Effector CD4-positive, alpha-beta T cell (primary cell): ENCODE data around the gene FAM222A.

ENCODE experiments used
- DNase-seq: peaks from one replicate; pipeline ENCODE4 v3.0.0-alpha.2; 2020

FAM222A gene

DNA sequence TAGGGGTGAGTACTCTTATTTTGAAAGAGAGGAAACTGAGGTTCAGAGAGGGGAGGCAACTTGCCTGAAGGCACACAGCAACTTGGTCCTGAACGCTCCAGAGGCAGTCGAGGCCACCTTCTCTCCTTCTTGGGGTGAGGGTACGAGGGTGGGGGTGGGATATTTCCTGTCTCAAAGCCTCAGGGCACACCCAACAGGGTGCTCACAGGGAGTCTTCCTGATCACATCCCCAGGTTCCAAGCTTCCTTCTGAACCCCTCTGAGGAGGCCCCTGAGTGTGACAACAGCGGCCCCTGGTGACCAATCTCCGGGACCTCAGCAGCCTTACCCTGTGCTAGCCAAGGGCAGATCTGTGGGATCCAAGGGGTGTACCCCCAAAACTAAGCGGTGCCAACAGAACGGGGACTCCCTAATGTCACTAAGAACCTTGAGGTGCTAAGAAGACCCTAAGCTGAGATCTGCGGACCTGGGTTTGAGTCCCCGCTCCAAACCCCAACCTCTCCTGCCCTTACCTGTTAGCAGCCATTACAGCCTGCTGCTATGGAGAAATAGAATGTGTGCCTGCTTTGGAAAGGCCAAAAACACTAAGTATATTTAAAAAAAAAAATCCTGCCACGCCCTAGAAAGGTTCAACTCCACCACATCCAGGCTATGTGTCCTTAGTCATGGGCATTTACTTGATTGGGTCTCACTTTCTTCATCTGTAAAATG, 61.7 kb downstream of the FAM222A start:
- DNase-seq, result peak; percentile 60

DNA sequence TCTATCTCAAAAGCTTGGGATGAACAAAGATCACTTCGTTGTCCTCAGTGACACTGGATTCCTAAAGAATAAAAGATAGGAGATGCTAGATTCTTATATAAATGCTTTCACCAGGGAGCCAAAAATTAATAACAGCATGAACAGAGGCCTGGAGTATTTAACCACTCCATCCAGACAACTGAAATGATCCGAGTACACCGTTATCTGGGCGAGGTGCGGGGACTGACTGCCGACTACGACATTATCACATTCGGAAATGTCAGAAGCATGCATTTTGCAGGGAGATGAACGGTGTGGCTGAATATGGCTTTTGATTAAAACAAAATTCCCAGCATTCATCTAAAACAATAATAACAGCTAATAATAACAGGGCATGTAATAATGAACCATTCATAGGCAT, 63.0 kb downstream of the FAM222A start:
- DNase-seq, result no peak

DNA sequence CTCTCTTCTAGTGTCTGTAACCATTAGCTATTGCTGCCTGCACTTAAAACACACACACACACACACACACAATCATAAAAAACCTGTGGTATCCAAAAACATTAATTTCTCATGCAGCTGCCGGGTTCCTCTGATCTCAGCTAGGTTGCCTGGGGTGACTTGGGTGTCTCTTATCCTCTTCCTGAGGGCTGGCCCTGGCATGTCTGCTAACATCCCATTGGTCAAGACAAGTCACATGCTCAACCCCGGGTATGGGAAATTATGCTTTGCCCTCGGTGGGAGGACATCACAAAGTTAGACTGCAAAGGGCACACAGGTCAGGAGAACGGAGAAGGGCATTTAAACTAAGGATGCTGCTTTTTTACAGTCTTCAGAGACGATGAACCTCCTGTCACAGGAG, 63.9 kb downstream of the FAM222A start:
- no peak for DNase-seq

DNA sequence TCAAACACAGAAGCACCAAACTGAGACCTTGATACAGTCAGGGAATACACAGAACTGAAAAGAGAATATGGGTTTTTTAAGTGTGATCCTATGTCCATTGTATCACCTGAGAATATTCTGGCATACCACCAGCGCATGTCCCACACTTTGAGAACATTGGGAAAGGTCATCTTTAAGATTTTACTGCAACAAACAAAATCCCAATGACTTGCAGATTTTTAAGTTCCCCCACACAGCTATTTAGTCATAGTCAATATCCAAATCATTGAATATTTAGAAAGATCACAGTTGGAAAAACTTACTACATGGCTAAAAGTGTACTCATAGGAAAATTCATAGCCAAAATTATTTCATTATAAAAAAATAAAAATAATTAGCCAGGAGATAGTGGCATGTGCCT, 65.1 kb downstream of the FAM222A start:
- DNase-seq, result no peak

DNA sequence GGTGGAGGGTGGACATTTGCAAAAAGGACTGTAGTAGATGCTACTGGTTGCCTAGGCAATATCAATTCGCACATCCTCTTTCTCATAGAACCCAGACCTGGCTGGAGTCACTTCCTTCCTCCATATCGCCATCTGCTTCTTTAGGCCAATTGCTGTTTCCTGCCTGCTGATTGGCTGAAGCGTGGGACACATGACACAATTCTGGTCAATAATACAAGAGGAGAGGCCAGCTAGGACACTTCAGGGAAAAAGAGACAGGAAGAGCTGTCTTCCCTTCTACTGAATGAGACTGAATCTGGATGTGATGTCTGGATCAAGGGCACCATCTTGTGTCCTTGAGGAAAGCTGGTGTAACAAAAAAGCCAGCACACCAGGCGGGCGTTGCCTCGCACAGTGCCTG, 65.8 kb downstream of the FAM222A start:
- DNase-seq, result no peak

DNA sequence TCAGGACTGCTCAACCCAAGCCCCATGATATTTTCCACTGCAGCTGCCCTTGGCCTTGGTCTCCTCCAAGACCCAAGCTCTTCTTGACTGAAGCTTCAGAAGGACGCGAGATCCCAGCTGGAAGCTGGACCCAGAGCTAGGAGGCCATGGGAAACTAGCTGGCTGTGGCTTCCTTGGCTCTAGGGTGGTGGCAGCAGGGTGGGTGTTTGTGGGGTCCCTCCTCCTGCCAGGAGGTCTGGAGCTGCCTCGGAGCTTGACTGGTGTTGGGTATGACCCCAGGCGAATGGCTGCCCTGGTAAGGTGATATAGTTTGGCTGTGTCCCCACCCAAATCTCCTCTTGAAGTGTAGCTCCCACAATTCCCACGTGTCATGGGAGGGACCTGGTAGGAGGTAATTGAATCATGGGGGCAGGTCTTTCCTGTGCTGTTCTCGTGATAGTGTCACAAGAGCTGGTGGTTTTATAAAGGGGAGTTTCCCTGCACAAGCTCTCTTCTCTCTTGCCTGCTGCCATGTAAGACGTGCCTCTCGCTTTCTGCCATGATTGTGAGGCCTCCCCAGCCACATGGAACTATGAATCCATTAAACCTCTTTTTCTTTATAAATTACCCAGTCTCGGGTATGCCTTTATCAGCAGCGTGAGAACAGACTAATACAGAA, 68.2 kb downstream of the FAM222A start:
- DNase-seq, result no peak

DNA sequence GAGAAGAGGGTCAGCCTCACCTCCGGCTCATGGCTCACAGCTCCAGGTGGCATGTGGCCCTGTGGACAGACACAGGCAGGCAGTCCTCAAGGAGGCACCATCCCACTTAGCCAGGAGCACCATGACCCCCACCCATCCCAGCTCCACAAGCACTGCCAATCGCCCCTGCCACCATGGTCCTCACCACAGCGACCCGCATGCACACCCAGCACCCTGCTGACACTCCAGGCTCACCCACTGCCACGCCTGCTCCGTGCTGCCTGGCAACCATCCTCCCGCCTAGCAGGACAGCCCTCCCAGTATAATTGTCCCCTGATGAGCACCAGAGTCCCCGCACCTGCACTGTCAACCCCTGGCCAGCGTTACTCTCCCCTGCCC, 68.7 kb downstream of the FAM222A start:
- no peak for DNase-seq

DNA sequence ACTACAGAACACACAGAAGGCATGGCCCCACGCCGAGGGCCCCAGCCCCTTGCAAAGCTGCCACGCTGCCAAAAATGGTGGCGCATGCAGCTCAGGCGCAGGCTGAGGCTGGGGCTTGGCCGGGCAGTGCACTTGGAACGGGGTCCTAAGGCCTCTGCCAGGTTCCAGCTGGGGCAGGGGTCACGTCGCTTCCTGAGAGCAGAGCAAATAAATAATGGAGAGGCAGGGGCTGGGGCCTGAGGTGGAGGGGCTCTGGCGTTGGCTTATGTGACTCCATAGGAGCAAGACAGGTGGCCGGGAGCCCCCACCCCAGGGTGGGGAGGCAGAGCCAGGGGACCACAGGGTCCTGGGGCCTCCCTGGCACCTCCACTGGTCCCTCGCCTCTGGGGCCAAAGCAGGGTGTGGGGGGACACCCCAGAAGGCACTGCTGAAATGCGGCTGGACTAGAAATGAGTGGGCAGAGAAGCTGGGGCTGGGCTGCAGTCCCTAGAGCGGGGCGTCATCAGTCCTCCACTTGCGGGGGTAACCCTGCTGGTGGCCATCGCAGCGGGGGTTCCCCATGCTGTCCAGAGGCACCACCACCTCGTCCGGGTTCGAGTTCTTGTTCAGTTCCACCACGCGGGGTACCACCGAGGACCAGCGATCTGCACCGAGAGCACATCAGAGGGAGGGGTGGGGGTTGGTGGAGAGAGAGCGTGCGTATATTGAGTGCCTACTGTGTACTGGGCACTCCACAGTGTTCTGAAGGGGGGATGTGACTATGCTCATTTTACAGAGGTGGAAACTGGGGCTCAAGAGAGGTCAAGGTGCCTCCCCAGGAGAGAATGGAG, 69.7 kb downstream of the FAM222A start:
- no peak for DNase-seq

DNA sequence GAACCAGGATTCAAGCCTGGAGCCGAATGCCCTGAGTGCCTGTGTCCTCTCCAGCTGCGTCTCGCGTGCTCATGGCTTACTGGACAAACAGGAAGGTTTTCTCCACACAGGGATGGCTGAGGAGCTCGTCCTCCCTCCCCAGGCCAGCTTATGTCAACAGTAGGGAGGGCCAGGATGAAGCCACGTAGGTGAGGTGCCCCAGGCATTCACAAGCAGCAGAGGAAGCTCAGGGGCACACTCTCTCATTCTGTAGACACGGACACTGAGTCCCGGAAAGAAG, 70.3 kb downstream of the FAM222A start:
- DNase-seq, result no peak

DNA sequence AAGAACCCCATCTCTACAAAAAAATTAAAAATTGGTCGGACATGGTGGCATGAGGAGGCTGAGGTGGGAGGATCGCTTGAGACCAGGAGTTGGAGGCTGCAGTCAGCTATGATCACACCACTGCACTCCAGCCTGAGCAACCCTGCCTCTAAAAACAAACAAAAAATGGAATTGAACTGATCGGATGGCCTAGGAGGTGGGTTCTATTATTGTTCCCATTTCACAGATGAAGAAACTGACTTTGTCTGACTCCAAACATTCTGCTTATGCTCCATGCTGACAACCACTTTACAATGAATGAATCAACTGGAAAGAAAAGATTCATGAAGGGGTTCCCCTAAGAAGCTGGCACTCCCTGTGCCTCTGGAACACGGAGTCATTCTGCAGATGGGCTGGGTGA, 72.2 kb downstream of the FAM222A start:
- no peak for DNase-seq

DNA sequence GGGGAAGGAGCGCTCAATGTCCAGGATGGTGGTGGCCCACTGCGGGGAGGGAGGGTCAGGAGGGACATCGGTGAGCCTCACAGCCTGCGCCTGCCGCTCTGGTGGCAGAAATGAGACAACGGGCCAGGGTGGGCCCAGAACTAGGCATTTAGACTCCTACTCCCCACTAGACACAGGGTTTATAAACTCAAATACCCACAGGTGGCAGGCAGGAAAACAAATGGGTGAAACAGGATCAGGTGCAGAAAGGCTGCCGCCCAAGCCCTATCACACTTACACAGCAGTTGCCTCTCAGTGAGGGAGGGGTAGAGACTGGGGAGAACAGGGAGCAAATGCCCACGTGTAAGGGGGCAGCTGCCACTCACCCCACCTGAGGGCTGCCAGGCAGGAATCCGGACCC, 73.2 kb downstream of the FAM222A start:
- DNase-seq, result no peak

DNA sequence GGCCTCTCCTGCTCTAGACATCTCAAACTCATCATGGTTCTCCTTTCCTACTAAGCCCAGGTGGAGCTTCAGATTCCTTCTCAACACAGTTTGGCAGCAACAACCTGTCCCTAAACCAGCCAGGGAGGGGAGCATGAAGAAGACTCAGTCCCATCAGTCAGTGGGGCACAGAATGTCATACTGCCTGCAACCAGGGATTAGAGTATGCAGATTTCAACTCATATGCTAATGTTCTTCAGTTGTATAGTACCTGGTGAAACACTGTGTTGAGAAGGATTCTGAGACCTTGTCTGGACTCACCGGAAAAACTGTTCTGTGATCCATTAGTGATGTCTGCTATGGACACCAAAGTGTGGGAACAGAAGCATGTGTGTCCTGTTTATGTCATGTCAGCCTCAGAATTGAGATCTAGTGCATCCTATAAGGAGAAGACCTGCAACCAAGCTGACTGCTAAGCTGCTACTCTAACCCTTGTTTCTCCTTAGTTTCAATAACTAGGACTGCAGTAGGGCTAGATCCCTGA, 76.0 kb downstream of the FAM222A start:
- DNase-seq, result no peak

DNA sequence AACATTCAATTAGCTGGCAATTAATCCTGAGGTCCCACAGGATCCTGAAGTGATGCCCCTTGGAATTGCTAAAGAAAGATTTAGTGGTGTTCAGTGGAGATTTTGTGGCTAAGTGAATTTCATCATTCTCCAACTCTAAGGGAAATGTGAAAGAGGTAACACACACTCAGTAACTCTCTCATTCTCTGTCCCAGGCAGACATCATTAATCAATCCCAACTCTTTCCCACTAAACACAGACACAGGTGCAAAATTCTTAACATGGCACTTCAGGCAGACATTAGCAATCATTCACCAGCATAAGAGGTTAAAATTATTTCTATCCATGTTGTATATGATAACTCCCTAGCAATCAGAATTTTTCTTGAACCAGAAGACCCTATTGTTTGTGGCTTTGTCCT, 79.4 kb downstream of the FAM222A start:
- no peak for DNase-seq

DNA sequence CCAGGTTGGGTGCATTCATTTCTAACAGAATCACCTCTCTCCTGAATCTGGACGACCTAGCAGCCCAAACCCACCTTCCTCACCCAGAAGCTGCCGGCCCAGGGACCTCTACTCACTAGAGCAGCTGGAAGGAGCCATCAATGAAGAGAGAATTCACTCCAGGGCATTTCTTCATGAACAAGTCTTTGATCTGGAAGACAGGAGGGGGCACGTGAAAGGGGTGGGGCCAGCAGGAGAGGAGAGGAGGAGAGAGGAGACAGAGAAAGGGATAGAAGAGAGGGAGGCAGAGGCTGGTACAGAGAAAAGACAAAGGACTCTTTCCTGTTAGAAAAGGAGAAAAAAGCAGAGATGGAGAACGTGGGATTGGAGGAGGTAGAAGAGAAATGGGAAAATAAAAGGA, 79.8 kb downstream of the FAM222A start:
- no peak for DNase-seq

DNA sequence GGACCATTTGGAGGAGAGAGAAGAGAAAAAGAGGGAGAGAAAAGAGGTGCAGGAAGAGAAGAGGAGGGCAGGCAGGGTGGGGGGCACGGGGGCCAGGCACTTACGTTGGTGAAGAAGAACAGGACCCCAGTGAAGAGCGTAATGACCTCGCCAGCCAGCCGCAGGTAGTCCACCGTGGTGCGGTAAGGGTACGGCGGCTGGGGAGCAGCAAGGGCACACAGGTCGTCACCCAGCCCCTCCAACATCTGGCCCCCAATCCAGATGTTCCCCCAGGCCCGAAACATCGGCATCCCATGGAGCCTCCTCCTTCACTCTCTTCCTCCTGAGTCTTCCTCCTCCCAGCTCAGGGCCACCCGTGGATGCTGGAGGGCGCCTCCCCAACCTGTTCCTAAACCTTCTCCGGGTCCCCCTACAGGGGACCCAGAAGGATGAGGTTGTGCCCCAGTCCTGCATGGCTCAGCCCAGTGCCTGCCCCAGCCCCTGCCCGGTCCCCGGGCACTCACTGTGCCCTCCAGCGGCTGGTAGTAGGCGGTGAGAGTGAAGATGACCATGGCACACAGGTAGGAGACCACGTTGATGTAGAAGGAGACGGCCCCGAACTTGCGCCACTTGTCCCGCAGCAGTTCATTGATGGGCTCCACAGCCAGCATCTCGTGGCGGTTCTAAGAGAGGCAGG, 80.3 kb downstream of the FAM222A start:
- DNase-seq, result no peak

DNA sequence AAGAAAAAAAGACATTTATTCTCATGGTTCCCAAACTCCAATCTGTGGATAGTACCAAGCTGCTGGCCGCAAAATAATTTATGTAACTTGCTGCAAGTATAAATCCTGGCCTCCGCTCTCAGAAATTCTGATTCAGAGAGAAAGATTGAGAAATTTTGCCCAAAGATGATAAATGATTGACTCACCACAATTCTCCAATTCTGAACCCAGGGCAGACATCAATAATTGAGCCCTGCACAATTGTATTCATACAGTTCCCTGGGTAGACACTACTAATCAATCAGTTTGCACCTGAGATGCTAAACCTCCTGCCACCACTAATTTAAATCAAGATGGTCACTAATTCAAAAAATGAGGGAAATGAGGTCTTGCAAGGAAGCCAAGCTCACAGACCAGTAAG, 81.4 kb downstream of the FAM222A start:
- DNase-seq, result no peak

DNA sequence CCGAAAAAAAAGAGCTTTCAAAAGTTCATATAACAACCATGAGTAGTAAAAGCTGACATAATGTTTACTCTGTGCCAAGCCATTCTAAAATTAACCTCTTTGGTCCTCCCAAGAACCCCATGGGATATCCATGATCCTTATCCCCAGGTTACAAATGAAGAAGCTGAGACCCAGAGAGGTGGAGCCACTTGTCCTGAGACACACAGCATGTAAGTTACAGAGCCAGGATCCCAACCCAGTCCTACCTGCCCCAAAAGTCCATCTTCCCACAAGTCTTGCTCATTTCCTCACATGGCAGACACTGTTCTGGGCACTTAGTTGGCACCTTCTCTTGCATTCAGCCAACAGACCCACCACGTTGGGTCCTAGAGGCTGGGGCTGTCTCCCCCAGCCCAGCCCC, 82.4 kb downstream of the FAM222A start:
- no peak for DNase-seq

DNA sequence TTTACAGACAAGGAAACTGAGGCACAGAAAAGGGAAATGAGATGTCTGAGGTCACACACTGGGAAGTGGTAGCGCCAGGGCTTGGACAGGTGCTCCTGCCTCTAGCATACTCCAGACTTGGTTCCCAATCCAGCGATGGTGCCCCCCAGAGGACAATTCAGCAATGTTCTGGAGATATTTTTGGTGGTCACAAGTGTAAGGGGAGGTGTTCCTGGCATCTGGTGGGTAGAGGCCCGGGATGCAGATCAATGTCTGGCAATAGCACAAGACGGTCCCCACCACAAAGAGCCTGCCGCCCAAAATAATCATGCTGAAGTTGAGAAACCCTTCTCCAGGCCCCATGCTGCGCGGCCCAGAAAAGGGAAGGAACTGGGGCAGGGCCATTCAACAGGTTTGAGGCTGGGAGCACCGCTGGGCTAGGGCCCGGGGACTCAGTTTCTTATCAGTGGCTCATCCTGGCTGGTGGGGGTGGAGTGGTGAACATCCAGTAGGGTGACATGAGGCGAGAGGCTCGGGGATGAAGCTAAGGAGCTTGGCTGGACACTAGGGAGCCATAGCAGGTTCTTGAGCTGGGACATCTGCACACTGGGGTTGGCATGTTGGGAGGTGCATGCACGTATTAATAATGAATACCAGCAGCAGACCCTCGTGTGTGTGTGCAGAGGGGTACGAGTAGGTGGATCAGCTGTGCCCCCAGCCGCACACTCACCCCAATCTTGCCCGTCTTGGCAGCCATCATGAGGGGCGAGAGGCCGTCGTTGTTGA, 84.5 kb downstream of the FAM222A start:
- DNase-seq, result no peak

DNA sequence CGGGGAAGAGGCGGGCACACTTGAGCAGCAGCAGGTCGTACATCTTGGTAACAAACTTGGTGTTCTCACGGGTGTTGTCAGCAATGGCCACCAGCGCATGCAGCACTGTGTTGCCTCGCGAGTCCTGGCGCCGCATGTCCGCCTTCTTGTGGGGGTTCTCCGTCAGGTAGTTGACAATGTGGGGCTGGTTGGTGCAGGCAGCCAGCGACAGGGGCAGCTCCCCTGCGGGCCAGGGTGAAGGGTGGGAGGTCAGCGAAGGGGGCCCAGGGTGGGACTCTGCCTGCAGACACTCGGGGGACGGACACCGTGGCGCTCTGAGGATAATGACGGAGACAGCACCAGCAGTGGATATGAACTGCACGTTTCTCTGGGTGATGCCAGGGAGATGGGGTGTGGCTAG, 85.1 kb downstream of the FAM222A start:
- no peak for DNase-seq

DNA sequence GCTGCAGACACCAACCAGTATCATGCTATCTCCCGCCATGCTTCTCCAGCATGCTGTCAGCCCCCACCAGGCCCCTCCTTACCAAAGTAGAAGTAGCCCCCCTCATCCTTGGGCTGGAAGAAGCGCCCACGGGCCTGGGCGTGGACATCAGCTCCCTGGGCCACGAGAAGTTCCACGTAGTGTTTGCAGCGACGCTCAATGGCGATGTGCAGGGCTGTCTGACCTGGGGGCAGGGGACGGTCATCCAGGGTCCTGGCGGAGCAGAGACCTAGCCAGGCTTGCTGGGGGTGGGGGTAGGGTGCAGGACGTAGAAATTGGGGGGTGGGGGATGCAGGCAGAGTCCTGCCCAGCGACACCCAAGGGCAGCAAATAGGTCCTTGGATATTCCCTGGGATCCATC, 86.9 kb downstream of the FAM222A start:
- no peak for DNase-seq

DNA sequence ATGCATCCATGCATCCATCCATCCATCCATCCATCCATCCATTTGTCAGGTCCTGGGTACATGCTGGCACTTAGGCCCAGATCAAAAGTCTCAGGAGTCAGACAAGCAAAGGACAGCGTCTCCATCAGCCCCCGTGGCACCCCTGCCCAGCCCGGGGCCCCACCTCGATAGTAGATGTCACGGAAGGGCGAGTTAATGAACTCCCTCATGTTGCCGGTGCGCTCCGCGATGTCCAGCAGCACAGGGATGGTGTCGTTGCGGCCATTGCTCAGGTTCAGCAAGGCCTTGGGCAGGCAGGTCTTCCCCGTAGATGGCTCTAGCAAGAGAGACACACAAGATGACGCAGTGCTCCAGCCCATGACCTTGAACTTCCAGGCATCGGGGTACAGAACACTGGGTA, 89.2 kb downstream of the FAM222A start:
- no peak for DNase-seq

DNA sequence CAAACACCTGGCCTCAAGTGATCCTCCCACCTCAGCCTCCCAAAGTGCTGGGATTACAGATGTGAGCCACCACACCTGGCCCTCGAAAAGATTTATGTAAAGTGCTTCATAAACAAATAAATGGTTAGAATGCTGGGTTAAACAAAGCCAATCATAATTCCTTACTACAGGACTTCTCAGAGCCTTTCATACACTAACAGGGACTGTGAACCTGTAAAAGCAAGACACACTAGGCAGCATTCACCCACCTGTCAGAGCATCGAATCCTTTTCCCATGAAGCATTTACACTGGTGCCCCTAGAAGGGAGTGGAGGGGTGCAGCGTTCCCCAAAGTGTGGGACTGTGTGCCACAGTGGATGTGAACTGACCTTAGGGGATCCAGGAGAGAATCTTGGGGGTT, 90.1 kb downstream of the FAM222A start:
- DNase-seq, result no peak
